UCSD-AML1 (cell line): ENCODE data around the gene IL10RA.
A peak's percentile ranks its signal among the peaks of the same experiment; 100 is the strongest.

Experiments
- DNase-seq: peaks from one replicate; lab custom pipeline; 2025; ENCODE audit not compliant: unreplicated experiment; lab: John Stamatoyannopoulos, UW

Gene IL10RA

DNA sequence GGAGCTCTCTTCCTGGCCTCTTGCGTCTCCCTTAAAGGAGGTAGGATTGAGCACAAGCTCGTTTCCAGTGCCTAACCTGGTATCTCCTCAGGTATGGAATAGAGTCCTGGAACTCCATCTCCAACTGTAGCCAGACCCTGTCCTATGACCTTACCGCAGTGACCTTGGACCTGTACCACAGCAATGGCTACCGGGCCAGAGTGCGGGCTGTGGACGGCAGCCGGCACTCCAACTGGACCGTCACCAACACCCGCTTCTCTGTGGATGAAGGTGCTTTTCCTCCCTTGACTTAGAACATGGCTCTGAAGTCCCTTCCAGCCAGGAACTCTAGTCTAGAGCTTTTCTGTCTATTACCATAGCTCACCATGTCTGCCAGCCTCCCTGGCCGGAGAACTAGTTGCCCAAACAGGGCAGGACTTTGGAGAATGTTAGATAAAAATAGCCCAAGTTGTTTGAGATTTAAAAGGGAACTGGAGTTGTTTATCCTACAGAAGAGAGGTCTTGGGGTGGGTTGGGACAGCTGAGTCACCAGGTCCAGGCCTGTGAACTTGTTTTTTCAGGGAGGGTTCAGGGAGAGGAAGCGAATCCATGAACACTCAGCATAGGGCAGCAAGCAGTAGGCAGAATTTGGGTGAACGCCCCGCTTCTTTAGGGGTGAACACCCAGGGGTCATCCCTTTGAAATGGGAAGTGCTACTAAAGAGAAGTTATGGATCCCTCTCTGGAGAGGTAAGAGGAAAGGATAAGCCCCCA, 3.3 kb downstream of the IL10RA start:
- DNase-seq = no peak

DNA sequence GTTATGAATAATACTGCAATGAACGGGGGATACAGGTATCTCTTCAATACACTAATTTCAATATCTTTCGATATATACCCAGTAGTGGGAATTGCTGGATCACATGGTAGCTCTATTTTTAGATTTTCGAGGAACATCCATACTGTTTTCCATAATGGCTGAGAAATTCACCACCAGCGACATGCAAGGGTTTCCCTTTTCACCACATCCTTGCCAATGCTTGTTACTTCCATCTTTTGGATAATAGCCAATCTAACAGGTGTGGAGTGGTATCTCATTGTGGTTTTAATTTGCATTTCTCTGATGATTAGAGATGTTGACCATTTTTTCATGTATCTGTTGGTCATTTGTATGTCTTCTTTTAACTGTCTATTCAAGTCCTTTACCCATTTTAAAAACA, 5.9 kb downstream of the IL10RA start:
- DNase-seq = no peak

- no peak for DNase-seq
Measured at GRCh38 chr11:117992620-117993019, 6.4 kb downstream of the IL10RA start.

GRCh38 chr11:117993988-117994745, 8.0 kb downstream of the IL10RA start:
- no peak for DNase-seq

DNA sequence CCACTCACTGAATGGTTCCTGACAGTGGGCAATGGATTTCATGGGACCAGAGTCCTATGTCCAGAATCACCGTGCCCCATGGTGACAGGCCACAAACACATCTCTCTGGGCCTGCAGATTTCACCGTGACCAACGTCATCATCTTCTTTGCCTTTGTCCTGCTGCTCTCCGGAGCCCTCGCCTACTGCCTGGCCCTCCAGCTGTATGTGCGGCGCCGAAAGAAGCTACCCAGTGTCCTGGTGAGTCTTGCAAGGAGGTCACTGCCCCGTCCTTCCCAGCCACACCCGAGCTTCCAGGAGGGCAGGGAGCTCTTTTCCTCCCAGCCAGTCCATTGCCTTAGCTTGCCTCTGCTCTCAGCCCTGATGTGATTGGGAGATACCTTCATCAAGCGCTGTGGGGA, 9.3 kb downstream of the IL10RA start:
- no peak for DNase-seq

DNA sequence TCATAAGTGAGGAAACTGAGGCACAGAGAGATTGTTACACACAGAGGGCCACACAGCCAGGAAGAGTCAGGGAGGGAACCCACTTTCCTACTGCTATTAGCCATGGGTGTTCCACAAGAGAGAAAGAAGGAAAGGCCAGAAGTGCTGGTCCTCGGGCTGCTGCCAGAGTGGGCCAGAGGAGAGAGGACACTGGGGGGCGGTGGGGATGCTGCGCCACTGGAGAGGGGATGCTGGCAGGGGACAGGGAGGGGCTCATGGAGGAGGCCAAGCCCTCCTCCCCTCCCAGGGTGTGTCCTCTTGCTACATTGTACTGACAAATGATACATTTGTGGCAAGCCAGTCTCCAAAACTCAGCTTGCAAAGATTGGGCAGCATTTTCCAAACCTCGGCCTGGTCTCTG, 9.9 kb downstream of the IL10RA start:
- DNase-seq = no peak

- no peak for DNase-seq
Measured at GRCh38 chr11:117997406-117997805, 11.2 kb downstream of the IL10RA start.

- no peak for DNase-seq
Measured at GRCh38 chr11:117997823-117998579, 11.8 kb downstream of the IL10RA start.

DNA sequence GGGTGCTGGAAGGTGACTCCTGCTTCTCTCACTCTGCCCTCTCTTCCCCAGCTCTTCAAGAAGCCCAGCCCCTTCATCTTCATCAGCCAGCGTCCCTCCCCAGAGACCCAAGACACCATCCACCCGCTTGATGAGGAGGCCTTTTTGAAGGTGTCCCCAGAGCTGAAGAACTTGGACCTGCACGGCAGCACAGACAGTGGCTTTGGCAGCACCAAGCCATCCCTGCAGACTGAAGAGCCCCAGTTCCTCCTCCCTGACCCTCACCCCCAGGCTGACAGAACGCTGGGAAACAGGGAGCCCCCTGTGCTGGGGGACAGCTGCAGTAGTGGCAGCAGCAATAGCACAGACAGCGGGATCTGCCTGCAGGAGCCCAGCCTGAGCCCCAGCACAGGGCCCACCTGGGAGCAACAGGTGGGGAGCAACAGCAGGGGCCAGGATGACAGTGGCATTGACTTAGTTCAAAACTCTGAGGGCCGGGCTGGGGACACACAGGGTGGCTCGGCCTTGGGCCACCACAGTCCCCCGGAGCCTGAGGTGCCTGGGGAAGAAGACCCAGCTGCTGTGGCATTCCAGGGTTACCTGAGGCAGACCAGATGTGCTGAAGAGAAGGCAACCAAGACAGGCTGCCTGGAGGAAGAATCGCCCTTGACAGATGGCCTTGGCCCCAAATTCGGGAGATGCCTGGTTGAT, 12.6 kb downstream of the IL10RA start:
- no peak for DNase-seq

- DNase-seq = no peak
Measured at GRCh38 chr11:117999354-117999993, 13.3 kb downstream of the IL10RA start.

DNA sequence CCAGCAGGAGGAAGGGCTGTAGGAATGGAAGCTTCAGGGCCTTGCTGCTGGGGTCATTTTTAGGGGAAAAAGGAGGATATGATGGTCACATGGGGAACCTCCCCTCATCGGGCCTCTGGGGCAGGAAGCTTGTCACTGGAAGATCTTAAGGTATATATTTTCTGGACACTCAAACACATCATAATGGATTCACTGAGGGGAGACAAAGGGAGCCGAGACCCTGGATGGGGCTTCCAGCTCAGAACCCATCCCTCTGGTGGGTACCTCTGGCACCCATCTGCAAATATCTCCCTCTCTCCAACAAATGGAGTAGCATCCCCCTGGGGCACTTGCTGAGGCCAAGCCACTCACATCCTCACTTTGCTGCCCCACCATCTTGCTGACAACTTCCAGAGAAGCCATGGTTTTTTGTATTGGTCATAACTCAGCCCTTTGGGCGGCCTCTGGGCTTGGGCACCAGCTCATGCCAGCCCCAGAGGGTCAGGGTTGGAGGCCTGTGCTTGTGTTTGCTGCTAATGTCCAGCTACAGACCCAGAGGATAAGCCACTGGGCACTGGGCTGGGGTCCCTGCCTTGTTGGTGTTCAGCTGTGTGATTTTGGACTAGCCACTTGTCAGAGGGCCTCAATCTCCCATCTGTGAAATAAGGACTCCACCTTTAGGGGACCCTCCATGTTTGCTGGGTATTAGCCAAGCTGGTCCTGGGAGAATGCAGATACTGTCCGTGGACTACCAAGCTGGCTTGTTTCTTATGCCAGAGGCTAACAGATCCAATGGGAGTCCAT, 14.1 kb downstream of the IL10RA start:
- DNase-seq = no peak

DNA sequence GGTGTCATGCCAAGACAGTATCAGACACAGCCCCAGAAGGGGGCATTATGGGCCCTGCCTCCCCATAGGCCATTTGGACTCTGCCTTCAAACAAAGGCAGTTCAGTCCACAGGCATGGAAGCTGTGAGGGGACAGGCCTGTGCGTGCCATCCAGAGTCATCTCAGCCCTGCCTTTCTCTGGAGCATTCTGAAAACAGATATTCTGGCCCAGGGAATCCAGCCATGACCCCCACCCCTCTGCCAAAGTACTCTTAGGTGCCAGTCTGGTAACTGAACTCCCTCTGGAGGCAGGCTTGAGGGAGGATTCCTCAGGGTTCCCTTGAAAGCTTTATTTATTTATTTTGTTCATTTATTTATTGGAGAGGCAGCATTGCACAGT, 14.6 kb downstream of the IL10RA start:
- no peak for DNase-seq

DNA sequence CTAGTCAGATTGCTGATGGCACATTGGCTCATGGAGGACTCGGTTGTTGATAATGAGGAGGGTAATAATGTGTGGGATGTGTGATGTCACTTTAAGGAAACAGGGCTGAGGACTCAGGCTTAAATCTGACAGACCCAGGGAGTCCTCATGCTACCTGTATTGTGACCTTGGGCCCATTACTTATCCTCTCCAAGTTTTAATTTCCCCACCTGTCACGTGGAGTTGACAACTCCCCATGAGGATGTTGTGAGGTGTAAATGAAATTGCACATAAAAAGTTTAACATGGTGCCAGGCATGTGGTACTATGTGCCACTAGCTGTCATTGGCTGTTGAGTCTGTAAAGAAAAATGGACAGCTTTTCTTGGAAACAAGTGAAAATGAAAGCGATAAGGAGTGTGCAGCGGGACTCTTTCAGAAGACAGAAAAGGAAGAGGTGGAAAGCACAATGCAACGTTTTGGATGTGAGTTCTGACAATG, 15.3 kb downstream of the IL10RA start:
- no peak for DNase-seq

DNA sequence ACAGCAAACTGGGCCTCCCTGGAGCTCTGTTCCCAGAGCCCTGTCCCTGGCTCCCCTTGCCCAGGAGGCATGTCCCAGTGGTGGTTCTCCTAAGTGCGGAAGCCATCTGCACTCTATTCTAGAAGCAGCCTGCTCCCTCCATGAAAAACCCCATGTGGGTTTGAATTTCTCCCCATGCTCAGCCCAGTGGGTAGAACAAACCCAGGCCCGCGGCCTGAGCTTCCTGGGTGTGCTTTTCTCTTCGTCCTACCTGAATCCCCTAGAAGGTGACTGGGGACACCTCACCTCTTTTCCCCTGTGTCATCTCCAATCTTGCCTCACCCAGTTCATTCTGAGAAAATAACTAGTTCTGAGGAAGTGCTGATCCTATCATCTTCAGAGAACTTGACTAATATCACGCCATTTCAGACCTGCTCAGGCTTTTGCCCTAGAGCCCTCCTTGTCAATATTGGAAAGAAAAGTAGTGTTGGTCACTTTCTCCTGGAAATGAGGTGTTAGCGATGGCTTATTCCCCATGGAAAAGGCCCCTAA, 15.9 kb downstream of the IL10RA start:
- DNase-seq = no peak

GRCh38 chr11:118002541-118003423, 16.6 kb downstream of the IL10RA start:
- DNase-seq = peak; percentile 55

DNA sequence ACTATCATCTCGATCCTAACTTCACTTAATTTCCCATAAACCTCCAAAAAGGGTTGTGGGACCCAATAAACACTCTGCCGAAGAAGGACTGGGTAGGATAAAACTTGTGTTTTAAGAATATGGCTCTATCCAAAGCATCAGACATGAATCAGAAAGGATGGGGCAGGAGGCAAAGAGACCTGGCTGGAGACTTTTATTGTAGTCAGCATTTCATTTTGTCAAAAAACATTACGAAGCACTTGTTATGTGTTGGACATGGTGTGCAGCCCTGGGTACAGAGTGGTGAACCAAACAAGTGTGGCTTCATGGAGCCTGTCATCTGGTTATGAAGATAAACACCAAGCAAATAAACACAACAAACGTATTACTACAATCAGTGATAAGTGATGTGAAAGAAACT, 17.3 kb downstream of the IL10RA start:
- DNase-seq = no peak

GRCh38 chr11:118004543-118005223, 18.5 kb downstream of the IL10RA start:
- DNase-seq = no peak
